Measurements from ENCODE around the gene SEC14L5. TPM values are rescaled to one million over a fixed set of nuclear protein-coding genes. Genes with fewer than 3 reads are reported as not detected.

SEC14L5 gene
- total and polyA plus RNA-seq, 2 of the 4 experiments (the other 2 are of a cell fraction): 0.07 TPM; not detected in 1

DNA sequence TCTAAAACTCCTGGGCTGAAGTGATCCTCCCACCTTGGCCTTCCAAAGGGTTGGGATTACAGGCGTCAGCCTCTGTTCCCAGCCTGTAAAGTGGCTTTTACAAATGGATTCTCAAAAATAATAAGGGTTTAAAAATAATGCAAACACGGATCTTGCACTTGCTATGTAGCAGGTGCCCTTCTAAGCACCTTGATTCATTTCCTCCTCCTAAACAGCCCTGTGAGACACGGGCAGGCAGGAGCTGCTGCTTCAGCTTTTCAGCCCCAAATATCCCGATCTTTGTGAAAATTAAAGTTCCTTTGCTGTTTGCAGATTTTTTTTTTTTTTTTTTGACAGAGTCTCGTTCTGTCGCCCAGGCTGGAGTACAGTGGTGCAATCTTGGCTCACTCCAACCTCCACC, 43.9 kb downstream of the SEC14L5 start:
- no peak overlapping the region for H3K4ac ChIP-seq (ENCODE audit: low read depth, low read length)
- no CpG with 5 or more reads among the region's 6 CpGs for WGBS, 2 experiments (ENCODE audit: extremely low coverage in 2 of 2, insufficient read length in 1 of 2)
- no peak for TF ChIP-seq NFE2L2 (IDR thresholded peaks at IDR 0.05; ENCODE audit: low read depth, low read length)
- TF ChIP-seq SMC3 (IDR thresholded peaks at IDR 0.05; ENCODE audit: low read depth, low read length): no peak
- TF ChIP-seq MAFK (IDR thresholded peaks at IDR 0.05; ENCODE audit: low read depth, low read length): no peak
- TF ChIP-seq CHD1 (IDR thresholded peaks at IDR 0.05; ENCODE audit: low read depth, low read length): no peak
- no peak for TF ChIP-seq POLR2A (IDR thresholded peaks at IDR 0.05; ENCODE audit: low read depth, low read length)
- no peak for TF ChIP-seq BHLHE40 (IDR thresholded peaks at IDR 0.05; ENCODE audit: low read depth, low read length)
- TF ChIP-seq RFX5 (IDR thresholded peaks at IDR 0.05; ENCODE audit: low read depth, low read length): no peak
- TF ChIP-seq RAD21 (IDR thresholded peaks at IDR 0.05; ENCODE audit: low read length): no peak
- no peak for TF ChIP-seq MXI1 (IDR thresholded peaks at IDR 0.05; ENCODE audit: borderline replicate concordance, low read depth, low read length)
- TF ChIP-seq FOS (IDR thresholded peaks at IDR 0.05; ENCODE audit: low read depth, low read length): no peak
- no peak for TF ChIP-seq RCOR1 (IDR thresholded peaks at IDR 0.05; ENCODE audit: insufficient replicate concordance, low read length)
- no peak for TF ChIP-seq CEBPB (IDR thresholded peaks at IDR 0.05; ENCODE audit: low read depth, low read length)
- CTCF ChIA-PET: no interaction called here
- no peak overlapping the region for H3K9ac ChIP-seq (ENCODE audit: low read depth, low read length)
- no peak overlapping the region for H2AK9ac ChIP-seq (replicated peaks; ENCODE audit: low read depth, low read length, poor library complexity)
- H4K91ac ChIP-seq (ENCODE audit: insufficient read depth, low read depth, low read length): no peak overlapping the region
- intact Hi-C loops (cut with micrococcal nuclease): no loop called here
- H2AK5ac ChIP-seq (ENCODE audit: low read depth, low read length): no peak overlapping the region
- H4K20me1 ChIP-seq (ENCODE audit: insufficient read depth, low read length): no peaks in the 10 kb centered on the region
- no peaks in the 10 kb centered on the region for H3K36me3 ChIP-seq (ENCODE audit: control insufficient read depth, insufficient read depth, low read length)
- no peaks in the 10 kb centered on the region for H3K9me3 ChIP-seq (ENCODE audit: control insufficient read depth, insufficient read depth, low read length)
- H3K27ac ChIP-seq (ENCODE audit: insufficient read depth, low read length): no peak overlapping the region
- H3K4me1 ChIP-seq (ENCODE audit: control insufficient read depth, insufficient read depth, low read length): no peaks in the 10 kb centered on the region
- H3K56ac ChIP-seq (ENCODE audit: extremely low read depth, insufficient read depth, low read length): no peak overlapping the region
- H4K8ac ChIP-seq (ENCODE audit: low read depth in 2 of 2, low read length in 2 of 2): no peak overlapping the region
- no peak overlapping the region for H2BK5ac ChIP-seq (ENCODE audit: low read depth, low read length, poor library complexity, severe bottlenecking)
- POLR2A ChIA-PET (ENCODE audit: unreplicated experiment): no interaction called here
- no peak overlapping the region for H3K14ac ChIP-seq (replicated peaks; ENCODE audit: low read depth, low read length)
- H2BK20ac ChIP-seq (ENCODE audit: low read depth, low read length): no peak overlapping the region
- in situ Hi-C loops (cut with MboI; ENCODE audit: low sequenced_read_pairs): no loop called here
- no peak overlapping the region for H3K18ac ChIP-seq (ENCODE audit: low read depth, low read length)
- no peak overlapping the region for H2BK15ac ChIP-seq (ENCODE audit: low read depth, low read length)
- no peak overlapping the region for H3K4me3 ChIP-seq (ENCODE audit: insufficient read depth, low read depth, low read length)
- no peak overlapping the region for H2BK120ac ChIP-seq (ENCODE audit: low read depth, low read length)
- no peak overlapping the region for H3K4me2 ChIP-seq (ENCODE audit: low read depth, low read length)
- no TSS peak for BruUV-seq (replicated peaks)
- H3K27me3 ChIP-seq (ENCODE audit: control insufficient read depth, insufficient read depth, low read length): peaks cover 8% of the 10 kb centered on the region; the same call in 1 of the 2 replicates
- dilution Hi-C loops (cut with HindIII; ENCODE audit: low sequenced_read_pairs, unreplicated experiment): no loop called here
- ATAC-seq (ENCODE audit: low read depth): no peak
- H3K23ac ChIP-seq (ENCODE audit: low read depth, low read length): no peak overlapping the region
- H4K5ac ChIP-seq (ENCODE audit: low read depth, low read length): no peak overlapping the region
- no peak overlapping the region for H2AFZ ChIP-seq (replicated peaks; ENCODE audit: low read length, poor library complexity)
- no peak for DNase-seq
- H3K9me1 ChIP-seq (ENCODE audit: insufficient read depth, low read length): no peaks in the 10 kb centered on the region
- H3K79me1 ChIP-seq (ENCODE audit: low read depth in 1 of 2, low read length in 2 of 2): no peaks in the 10 kb centered on the region
